K562 (cell line): ENCODE measurements around the gene WIPF2. TPM values are rescaled to one million over a fixed set of nuclear protein-coding genes. Genes with fewer than 3 reads are reported as not detected.

Experiments
- DLX4 ChIP-seq: fragments of 250-450 bp; sonication (Bioruptor Pico); IDR thresholded peaks from 2 replicates; pipeline ENCODE4 v1.6.1; 2021; ENCODE audit warnings: mild to moderate bottlenecking
- NR1H2 ChIP-seq: sonication (generic); formaldehyde crosslinking; IDR thresholded peaks from 2 replicates; pipeline ENCODE4 v1.4.0; 2020; ENCODE audit warnings: mild to moderate bottlenecking, missing genetic modification reagents
- ZNF407 ChIP-seq: fragments of 450-650 bp; IDR thresholded peaks from 2 replicates; pipeline ENCODE4 v1.6.1; 2016; ENCODE audit warnings: low read depth
- polyA plus RNA-seq, 8 experiments: library from polyadenylated mRNA; depleted of rRNA in 4 of 8; stranded (reverse) in 5 of 8; unstranded in 3 of 8; fragments of >200 nt; fragmentation: Nextera tagmentation in 2 of 8; fragmentation: Illumina TruSeq in 1 of 8; extraction: Ambion mirVana in 2 of 8; extraction: Trizol in 1 of 8; gene quantifications; 2 replicates each; pipeline versions ENCODE4 v1.2.1 to v1.2.3, GENCODE V29; 2011 to 2014; ENCODE audit warnings: inconsistent platforms in 1 of 8, missing spikeins in 1 of 8
- total RNA-seq, 7 experiments: library from RNA; depleted of rRNA in 6 of 7; stranded (reverse); fragments of >200 nt in 6 of 7; fragmentation: Illumina TruSeq in 2 of 7; extraction: Trizol in 2 of 7; gene quantifications; 2 replicates each; pipeline versions ENCODE4 v1.2.1 to v1.2.3, GENCODE V29; 2011 to 2021; ENCODE audit warnings: low replicate concordance in 1 of 7

Gene WIPF2
- total and polyA plus RNA-seq, 9 of the 15 experiments (the other 6 are each of a cell fraction or from before 2014, with no cell fraction given) = 3.6 to 15.0 (median 5.3) TPM

GRCh38 chr17:40181205-40181604 is 37.9 kb upstream of the WIPF2 start (continued):
- no peak for TF ChIP-seq ZNF407
- no peak for TF ChIP-seq DLX4 (CRISPR knock-in tag)
- TF ChIP-seq NR1H2 (CRISPR knock-in tag) = no peak
